ENCODE data around the gene CUL7. TPM values are rescaled to one million over a fixed set of nuclear protein-coding genes. Genes with fewer than 3 reads are reported as not detected.

The CUL7 gene
- total and polyA plus RNA-seq, 9 of the 15 experiments (the other 6 are each of a cell fraction or from before 2014, with no cell fraction given): 0.44 to 20.1 (median 8.6) TPM

DNA sequence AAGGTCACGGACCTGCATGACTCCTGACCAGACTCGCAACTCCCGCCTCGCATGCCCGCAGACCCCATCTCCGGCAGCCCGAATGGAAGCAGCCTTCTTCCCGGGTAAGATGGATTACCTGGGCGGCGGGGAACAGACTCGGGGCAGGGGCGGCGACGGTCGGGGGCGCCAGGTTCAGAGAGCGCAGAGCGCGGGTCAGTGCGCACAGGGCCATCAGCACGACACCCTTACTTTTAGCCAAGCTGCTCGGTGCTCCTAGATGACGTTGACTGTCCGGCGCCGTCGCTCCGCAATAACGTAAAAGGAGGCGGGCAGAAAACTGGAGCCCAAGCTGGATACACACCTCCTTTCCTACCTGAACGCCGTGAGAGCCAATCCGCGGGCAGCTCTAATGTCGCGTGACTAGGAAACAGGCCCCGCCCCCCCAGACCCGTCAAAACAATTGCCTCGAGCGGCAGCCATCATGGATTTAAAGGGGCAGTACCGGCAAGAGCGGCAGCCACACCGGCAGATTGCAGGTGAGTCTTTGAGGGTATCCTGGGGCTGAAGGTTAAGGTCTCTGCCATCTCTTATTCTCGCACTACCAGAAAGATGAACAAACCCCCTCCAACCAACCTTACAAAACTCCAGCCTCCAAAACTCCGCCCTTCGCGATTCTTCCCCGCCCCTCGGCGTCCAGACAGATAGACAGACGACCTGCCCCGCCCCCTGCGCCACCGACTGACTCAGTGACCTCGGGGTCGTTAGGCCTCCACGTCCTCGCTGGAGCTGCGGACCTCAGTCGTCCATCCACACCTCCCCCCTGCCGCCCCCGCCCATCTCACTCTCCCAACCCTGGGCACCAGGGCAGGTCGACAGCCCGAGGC is 5.8 kb upstream of the CUL7 start, which contains the start of the genes KLC4 and MRPL2 (continued):
- TF ChIP-seq, protein P1, sequence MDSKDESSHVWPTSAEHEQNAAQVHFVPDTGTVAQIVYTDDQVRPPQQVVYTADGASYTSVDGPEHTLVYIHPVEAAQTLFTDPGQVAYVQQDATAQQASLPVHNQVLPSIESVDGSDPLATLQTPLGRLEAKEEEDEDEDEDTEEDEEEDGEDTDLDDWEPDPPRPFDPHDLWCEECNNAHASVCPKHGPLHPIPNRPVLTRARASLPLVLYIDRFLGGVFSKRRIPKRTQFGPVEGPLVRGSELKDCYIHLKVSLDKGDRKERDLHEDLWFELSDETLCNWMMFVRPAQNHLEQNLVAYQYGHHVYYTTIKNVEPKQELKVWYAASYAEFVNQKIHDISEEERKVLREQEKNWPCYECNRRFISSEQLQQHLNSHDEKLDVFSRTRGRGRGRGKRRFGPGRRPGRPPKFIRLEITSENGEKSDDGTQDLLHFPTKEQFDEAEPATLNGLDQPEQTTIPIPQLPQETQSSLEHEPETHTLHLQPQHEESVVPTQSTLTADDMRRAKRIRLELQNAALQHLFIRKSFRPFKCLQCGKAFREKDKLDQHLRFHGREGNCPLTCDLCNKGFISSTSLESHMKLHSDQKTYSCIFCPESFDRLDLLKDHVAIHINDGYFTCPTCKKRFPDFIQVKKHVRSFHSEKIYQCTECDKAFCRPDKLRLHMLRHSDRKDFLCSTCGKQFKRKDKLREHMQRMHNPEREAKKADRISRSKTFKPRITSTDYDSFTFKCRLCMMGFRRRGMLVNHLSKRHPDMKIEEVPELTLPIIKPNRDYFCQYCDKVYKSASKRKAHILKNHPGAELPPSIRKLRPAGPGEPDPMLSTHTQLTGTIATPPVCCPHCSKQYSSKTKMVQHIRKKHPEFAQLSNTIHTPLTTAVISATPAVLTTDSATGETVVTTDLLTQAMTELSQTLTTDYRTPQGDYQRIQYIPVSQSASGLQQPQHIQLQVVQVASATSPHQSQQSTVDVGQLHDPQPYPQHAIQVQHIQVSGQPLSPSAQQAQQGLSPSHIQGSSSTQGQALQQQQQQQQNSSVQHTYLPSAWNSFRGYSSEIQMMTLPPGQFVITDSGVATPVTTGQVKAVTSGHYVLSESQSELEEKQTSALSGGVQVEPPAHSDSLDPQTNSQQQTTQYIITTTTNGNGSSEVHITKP (IDR thresholded peaks at IDR 0.05; ENCODE audit: partially characterized antibody): no peak
- no peak for TF ChIP-seq NCOA2 (IDR thresholded peaks at IDR 0.05; ENCODE audit: partially characterized antibody in 2 of 2)
- TF ChIP-seq ZNF324 (CRISPR knock-in tag; IDR thresholded peaks at IDR 0.05): no peak
- TF ChIP-seq ZNF175 (CRISPR knock-in tag; IDR thresholded peaks at IDR 0.05; ENCODE audit: low read depth): no peak
- no peak for TF ChIP-seq ARID2 (IDR thresholded peaks at IDR 0.05)
- peak; percentile 80 for TF ChIP-seq MBD2 (IDR thresholded peaks at IDR 0.05; ENCODE audit: borderline replicate concordance, low read depth)
- TF ChIP-seq, protein P2, sequence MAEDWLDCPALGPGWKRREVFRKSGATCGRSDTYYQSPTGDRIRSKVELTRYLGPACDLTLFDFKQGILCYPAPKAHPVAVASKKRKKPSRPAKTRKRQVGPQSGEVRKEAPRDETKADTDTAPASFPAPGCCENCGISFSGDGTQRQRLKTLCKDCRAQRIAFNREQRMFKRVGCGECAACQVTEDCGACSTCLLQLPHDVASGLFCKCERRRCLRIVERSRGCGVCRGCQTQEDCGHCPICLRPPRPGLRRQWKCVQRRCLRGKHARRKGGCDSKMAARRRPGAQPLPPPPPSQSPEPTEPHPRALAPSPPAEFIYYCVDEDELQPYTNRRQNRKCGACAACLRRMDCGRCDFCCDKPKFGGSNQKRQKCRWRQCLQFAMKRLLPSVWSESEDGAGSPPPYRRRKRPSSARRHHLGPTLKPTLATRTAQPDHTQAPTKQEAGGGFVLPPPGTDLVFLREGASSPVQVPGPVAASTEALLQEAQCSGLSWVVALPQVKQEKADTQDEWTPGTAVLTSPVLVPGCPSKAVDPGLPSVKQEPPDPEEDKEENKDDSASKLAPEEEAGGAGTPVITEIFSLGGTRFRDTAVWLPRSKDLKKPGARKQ (CRISPR knock-in tag; IDR thresholded peaks at IDR 0.05): no peak
- TF ChIP-seq CCAR2 (IDR thresholded peaks at IDR 0.05; ENCODE audit: low read depth, low read length): no peak
- TF ChIP-seq, protein P3, sequence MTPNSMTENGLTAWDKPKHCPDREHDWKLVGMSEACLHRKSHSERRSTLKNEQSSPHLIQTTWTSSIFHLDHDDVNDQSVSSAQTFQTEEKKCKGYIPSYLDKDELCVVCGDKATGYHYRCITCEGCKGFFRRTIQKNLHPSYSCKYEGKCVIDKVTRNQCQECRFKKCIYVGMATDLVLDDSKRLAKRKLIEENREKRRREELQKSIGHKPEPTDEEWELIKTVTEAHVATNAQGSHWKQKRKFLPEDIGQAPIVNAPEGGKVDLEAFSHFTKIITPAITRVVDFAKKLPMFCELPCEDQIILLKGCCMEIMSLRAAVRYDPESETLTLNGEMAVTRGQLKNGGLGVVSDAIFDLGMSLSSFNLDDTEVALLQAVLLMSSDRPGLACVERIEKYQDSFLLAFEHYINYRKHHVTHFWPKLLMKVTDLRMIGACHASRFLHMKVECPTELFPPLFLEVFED (CRISPR knock-in tag; conservative IDR thresholded peaks at IDR 0.05): no peak
- TF ChIP-seq KAT2B (IDR thresholded peaks at IDR 0.05; ENCODE audit: low read depth, low read length): no peak
- no peak for TF ChIP-seq ZFP30 (CRISPR knock-in tag; IDR thresholded peaks at IDR 0.05; ENCODE audit: borderline replicate concordance)
- TF ChIP-seq, protein P4, sequence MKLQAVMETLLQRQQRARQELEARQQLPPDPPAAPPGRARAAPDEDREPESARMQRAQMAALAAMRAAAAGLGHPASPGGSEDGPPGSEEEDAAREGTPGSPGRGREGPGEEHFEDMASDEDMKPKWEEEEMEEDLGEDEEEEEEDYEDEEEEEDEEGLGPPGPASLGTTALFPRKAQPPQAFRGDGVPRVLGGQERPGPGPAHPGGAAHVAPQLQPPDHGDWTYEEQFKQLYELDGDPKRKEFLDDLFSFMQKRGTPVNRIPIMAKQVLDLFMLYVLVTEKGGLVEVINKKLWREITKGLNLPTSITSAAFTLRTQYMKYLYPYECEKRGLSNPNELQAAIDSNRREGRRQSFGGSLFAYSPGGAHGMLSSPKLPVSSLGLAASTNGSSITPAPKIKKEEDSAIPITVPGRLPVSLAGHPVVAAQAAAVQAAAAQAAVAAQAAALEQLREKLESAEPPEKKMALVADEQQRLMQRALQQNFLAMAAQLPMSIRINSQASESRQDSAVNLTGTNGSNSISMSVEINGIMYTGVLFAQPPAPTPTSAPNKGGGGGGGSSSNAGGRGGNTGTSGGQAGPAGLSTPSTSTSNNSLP (IDR thresholded peaks at IDR 0.05; ENCODE audit: borderline replicate concordance, low read depth, low read length): no peak
- no peak for TF ChIP-seq DNMT1 (IDR thresholded peaks at IDR 0.05)
- peak; percentile 14; the same call in 1 of the 2 replicates for TF ChIP-seq ZC3H11A (IDR thresholded peaks at IDR 0.05; ENCODE audit: low read depth, low read length)
- TF ChIP-seq SIN3B (IDR thresholded peaks at IDR 0.05; ENCODE audit: low read depth): peak; percentile 95
- TF ChIP-seq, protein P5, sequence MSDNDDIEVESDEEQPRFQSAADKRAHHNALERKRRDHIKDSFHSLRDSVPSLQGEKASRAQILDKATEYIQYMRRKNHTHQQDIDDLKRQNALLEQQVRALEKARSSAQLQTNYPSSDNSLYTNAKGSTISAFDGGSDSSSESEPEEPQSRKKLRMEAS (CRISPR knock-in tag; IDR thresholded peaks at IDR 0.05): peak; percentile 83
- no peak for TF ChIP-seq NFE2L1 (tag; IDR thresholded peaks at IDR 0.05; ENCODE audit: borderline replicate concordance, low read depth)
- no peak for TF ChIP-seq ZNF696 (CRISPR knock-in tag; conservative IDR thresholded peaks at IDR 0.05)
